Endothelial cell (in vitro differentiated cells): ENCODE data around the gene WFDC13. TPM values are rescaled to one million over a fixed set of nuclear protein-coding genes. Genes with fewer than 3 reads are reported as not detected.

Experiments
- DNase-seq: peaks from one replicate; pipeline ENCODE4 v3.0.0; 2021; ENCODE audit warnings: low spot score
- H3K27ac Mint-ChIP-seq: one replicate; pipeline ENCODE4 v1.8.0; 2021; ENCODE audit warnings: mixed read lengths, inconsistent platforms; ENCODE audit not compliant: unreplicated experiment
- H3K27me3 Mint-ChIP-seq: one replicate; pipeline ENCODE4 v1.8.0; 2021; ENCODE audit warnings: mild to moderate bottlenecking, moderate library complexity, mixed read lengths, inconsistent platforms; ENCODE audit not compliant: unreplicated experiment
- H3K36me3 Mint-ChIP-seq: one replicate; pipeline ENCODE4 v1.8.0; 2021; ENCODE audit warnings: mild to moderate bottlenecking, low read depth, mixed read lengths, inconsistent platforms; ENCODE audit not compliant: unreplicated experiment
- H3K4me1 Mint-ChIP-seq: one replicate; pipeline ENCODE4 v1.8.0; 2021; ENCODE audit warnings: mild to moderate bottlenecking, mixed read lengths, inconsistent platforms; ENCODE audit not compliant: unreplicated experiment
- H3K4me3 Mint-ChIP-seq: one replicate; pipeline ENCODE4 v1.8.0; 2021; ENCODE audit warnings: mild to moderate bottlenecking, mixed read lengths, inconsistent platforms; ENCODE audit not compliant: unreplicated experiment
- H3K9me3 Mint-ChIP-seq: one replicate; pipeline ENCODE4 v1.8.0; 2021; ENCODE audit warnings: mixed read lengths, inconsistent platforms; ENCODE audit not compliant: unreplicated experiment
- CTCF ChIP-seq: fragments of 200-600 bp; sonication (generic); IDR thresholded peaks from one replicate; pipeline ENCODE4 v1.5.0; 2021; ENCODE audit warnings: antibody characterized with exemption; ENCODE audit not compliant: unreplicated experiment
- total RNA-seq: library from RNA; stranded (reverse); fragmentation: NEBNext Ultra II Directional; extraction: Animal tissue kit (Norgen Biotek cat#: 25700); gene quantifications from one replicate; pipeline ENCODE4 v1.2.1, GENCODE V29; 2021; ENCODE audit not compliant: unreplicated experiment

Gene WFDC13
- total RNA-seq, 1 donor from 2014 or later, result not detected

GRCh38 chr20:45735988-45736387 is 34.1 kb downstream of the WFDC13 start:
- H3K4me3 Mint-ChIP-seq, result no peak overlapping the region
- no peak for TF ChIP-seq CTCF
- H3K27me3 Mint-ChIP-seq, result no peaks in the 10 kb centered on the region
- peaks cover 11% of the 10 kb centered on the region for H3K36me3 Mint-ChIP-seq
- no peak overlapping the region for H3K27ac Mint-ChIP-seq
- H3K9me3 Mint-ChIP-seq, result peaks cover 10% of the 10 kb centered on the region
- H3K4me1 Mint-ChIP-seq, result no peaks in the 10 kb centered on the region
- no peak for DNase-seq

- H3K4me1 Mint-ChIP-seq, result no peaks in the 10 kb centered on the region
- no peak overlapping the region for H3K27ac Mint-ChIP-seq
- no peaks in the 10 kb centered on the region for H3K27me3 Mint-ChIP-seq
- H3K9me3 Mint-ChIP-seq, result no peaks in the 10 kb centered on the region
- no peaks in the 10 kb centered on the region for H3K36me3 Mint-ChIP-seq
- H3K4me3 Mint-ChIP-seq, result no peak overlapping the region
- no peak for DNase-seq
- no peak for TF ChIP-seq CTCF
These were observed 40.8 kb downstream of the WFDC13 start for GRCh38 chr20:45742596-45742995.

- Mint-ChIP-seq H3K4me3 (no peak overlapping the region), H3K27ac (no peak overlapping the region), H3K36me3 (no peaks in the 10 kb centered on the region), H3K27me3 (no peaks in the 10 kb centered on the region), H3K9me3 (no peaks in the 10 kb centered on the region), H3K4me1 (no peaks in the 10 kb centered on the region)
- DNase-seq, result no peak
- no peak for TF ChIP-seq CTCF
These were observed 43.2 kb downstream of the WFDC13 start for GRCh38 chr20:45745015-45745414.

GRCh38 chr20:45751721-45752120 is 49.9 kb downstream of the WFDC13 start:
- Mint-ChIP-seq H3K9me3 (no peaks in the 10 kb centered on the region), H3K36me3 (no peaks in the 10 kb centered on the region), H3K27me3 (no peaks in the 10 kb centered on the region), H3K4me1 (no peaks in the 10 kb centered on the region), H3K27ac (no peak overlapping the region), H3K4me3 (no peak overlapping the region)
- no peak for DNase-seq
- no peak for TF ChIP-seq CTCF

GRCh38 chr20:45752746-45753145 is 50.9 kb downstream of the WFDC13 start:
- no peaks in the 10 kb centered on the region for H3K9me3 Mint-ChIP-seq
- no peak overlapping the region for H3K27ac Mint-ChIP-seq
- no peak overlapping the region for H3K4me3 Mint-ChIP-seq
- no peak for DNase-seq
- no peaks in the 10 kb centered on the region for H3K27me3 Mint-ChIP-seq
- H3K4me1 Mint-ChIP-seq, result no peaks in the 10 kb centered on the region
- no peaks in the 10 kb centered on the region for H3K36me3 Mint-ChIP-seq
- no peak for TF ChIP-seq CTCF
